ENCODE data around the gene BRF1.
"Not testable (repeated sequence)": the region's sequence is repeated elsewhere in the genome, so short reads cannot be mapped to it uniquely, and the experiment has no call there.

Gene BRF1

DNA sequence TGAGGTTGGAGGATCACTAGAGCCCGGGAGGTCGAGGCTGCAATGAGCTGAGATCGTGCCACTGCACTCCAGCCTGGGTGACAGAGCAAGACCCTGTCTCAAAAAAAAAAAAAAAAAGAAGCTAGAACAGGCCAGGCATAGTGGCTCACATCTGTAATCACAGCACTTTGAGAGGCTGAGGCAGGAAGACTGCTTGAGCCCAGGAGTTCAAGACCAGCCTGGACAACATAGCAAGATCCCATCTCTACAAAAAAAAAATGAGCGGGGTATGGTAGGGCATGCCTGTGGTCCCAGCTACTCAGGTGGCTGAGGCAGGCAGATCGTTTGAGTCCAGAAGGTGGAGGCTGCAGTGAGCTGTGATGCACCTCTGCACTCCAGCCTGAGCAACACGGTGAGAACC, 11.9 kb downstream of the BRF1 start:
- DNase-seq (ENCODE audit: low read depth) = not testable (repeated sequence)

DNA sequence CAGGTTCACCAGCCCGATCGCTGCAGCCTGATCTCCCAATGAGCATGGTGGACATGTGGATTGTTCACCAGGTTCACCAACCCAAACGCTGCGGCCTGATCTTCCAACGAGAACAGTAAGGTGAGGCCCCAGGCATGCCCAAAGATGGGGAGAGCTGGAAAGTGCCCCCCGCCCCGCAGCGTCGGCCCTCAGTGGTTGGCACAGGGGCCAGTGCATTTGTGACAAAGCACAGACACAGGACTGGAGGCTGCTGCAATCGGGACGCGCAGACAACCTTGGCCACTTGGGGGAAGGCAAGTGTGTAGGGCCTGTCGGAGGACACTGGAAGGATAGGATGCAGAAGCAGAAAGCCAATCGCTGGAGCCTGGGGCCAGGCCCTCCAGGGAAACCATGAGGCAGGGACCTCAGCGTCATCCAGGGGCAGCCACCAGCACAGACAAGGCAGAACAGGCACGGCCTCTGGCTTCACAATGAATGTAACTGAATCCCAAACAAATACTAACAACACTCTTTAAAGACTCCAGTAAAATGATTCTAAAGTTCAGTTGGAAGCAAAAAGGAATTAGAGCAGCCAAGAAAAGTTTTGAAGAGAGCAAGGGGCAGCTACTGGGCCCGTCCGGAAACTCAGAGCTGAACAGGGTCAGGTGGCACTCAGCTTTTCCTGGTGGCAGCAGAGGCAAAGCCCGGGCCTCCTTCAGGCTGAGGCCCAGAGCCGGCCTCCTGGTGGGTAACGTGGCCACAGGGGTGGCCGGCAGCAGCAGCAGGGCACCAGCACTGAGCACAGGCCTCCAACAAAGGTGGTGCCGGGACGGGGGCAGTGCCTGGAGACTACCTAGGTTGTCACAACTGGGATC, 13.3 kb downstream of the BRF1 start:
- DNase-seq (ENCODE audit: low read depth) = no peak

DNA sequence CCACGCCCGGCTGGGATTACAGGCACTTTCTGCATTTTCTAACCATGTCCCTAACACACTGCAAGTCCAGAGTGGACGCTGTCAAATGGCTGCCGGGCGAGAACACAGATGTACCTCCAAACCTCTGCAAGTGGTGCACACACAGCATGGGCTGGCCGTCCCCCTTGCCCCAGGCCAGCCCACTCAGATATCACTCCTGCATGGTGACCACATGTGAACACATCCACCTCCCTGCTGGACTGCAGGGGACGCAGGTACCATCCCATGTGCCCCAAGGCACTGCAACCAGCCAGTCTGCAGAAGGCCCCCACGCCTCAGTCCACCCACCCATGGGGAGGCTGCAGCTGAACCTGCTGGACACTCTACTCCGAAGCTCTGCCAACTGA, 14.0 kb downstream of the BRF1 start:
- no peak for DNase-seq (ENCODE audit: low read depth)

DNA sequence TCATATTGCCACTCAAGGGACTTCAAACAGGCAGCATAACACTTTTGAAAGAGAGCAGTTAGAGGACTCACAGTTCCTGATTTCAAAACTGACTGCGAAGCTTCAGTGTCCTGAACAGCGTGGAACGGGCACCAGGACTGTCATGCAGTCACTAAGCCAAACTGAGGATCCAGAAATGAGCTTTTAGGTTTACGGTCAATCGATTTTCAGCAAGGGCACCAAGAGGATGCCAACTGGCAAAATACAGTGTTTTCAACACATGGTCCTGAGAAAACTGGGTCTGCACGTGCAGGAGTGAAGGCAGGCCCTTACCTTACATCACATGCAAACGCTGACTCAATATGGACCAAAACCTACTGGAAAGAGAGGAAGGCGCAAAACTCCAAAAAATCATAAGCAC, 15.6 kb downstream of the BRF1 start:
- DNase-seq (ENCODE audit: low read depth) = no peak

DNA sequence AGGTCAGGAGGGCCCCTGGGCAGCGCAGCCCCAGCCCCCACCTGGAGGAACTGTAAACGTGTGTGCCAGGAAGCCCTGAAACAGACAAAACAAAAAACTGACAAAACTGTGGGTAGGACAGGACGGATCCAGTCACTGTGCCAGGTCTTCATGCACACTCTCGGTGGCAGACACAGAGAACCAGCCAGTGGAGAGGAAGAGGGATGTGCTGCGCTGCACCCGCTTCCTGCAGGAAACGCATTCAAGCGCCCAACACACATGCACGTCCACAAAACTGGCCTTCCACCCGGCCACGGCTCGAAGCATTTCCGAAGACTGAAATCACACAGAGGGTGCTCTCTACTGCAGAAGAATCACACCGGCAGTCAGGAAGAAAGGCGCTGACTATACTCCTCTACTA, 16.9 kb downstream of the BRF1 start:
- no peak for DNase-seq (ENCODE audit: low read depth)

DNA sequence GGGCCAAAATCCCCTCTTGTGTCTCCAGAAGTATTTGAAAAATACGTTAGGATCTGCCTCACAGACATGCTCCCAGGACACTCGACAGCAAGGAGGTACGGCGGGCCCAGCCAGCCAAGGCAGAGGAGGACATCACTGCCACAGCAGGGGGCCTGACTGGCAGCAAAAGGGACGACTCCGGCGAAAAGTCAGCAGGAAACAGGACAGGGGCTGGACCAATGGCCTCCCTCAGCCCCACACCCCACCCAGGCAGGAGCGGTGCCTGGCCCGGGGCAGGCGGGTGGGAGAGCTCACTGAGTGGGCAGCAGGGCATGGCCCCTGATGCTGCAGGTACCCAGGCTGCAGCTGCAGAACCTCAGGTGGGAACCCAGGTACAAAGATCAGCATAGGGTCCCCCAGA, 17.8 kb downstream of the BRF1 start:
- no peak for DNase-seq (ENCODE audit: low read depth)

DNA sequence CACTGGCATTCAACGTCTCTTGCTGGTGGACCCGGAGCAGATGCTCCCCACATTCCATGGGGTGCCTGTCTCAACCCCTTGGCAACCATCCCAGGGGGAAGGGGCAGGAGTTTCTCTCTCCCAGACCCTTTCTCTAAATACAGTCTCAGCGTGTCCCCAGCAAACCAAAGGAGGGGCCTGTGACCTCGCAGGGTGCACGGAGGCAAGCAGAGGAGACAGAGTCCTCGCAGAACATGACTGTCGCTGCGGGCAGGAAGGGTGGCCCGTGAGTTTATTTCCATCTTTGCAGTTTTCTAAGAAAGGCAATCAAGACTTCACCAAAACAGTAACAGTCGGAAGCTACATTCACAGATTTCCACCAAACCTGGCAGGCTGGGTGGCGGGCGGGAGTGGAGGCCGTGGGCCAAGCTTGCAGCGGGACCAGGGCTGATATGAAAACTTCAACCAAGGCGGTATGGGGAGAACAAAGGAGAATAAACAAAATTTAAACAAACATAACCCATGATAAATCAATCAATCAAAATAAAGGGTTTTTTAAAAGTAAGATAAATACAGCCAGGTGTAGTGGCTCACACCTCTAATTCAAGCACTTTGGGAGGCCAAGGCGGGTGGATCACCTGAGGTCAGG, 18.6 kb downstream of the BRF1 start:
- DNase-seq (ENCODE audit: low read depth) = no peak

DNA sequence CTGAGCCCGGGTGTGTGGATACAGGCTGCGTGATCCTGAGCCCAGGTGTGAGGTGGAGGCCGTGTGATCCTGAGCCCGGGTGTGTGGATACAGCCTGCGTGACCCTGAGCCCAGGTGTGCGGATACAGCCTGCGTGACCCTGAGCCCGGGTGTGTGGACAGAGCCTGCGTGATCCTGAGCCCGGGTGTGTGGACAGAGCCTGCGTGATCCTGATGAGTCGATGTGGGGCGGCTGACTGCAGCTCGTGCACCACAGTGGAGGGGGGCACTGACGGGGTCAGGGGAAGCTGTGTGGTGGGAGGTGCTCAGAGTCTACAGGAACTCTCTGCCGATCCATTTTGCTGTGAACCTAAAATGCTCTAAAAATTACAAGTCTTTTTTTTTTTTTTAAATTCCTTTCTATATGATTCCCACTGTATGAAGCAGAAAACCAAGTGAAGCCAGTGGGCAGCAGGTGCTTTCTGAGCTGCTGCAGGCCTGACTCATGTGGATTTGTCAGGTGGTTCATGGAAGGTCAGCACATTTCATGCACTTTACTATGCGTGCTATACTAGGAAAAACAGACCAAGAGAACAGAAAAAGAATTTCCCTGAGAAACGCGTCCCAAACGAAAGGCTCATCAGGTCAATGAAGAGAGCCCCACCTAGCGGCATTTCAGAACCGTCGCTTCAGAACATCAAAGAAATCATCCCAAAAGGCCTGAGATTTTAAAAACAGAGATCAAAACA, 19.3 kb downstream of the BRF1 start:
- no peak for DNase-seq (ENCODE audit: low read depth)

DNA sequence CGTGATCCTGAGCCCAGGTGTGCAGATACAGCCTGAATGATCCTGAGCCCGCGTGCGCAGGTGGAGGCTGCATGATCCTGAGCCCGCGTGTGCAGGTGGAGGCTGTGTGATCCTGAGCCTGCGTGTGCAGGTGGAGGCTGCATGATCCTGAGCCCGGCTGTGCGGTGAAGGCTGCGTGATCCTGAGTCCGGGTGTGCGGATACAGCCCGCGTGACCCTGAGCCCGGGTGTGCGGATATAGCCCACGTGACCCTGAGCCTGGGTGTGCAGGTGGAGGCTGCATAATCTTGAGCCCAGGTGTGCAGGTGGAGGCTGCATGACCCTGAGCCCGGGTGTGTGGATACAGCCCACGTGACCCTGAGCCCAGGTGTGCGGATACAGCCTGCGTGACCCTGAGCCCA, 20.3 kb downstream of the BRF1 start:
- DNase-seq (ENCODE audit: low read depth) = no peak

DNA sequence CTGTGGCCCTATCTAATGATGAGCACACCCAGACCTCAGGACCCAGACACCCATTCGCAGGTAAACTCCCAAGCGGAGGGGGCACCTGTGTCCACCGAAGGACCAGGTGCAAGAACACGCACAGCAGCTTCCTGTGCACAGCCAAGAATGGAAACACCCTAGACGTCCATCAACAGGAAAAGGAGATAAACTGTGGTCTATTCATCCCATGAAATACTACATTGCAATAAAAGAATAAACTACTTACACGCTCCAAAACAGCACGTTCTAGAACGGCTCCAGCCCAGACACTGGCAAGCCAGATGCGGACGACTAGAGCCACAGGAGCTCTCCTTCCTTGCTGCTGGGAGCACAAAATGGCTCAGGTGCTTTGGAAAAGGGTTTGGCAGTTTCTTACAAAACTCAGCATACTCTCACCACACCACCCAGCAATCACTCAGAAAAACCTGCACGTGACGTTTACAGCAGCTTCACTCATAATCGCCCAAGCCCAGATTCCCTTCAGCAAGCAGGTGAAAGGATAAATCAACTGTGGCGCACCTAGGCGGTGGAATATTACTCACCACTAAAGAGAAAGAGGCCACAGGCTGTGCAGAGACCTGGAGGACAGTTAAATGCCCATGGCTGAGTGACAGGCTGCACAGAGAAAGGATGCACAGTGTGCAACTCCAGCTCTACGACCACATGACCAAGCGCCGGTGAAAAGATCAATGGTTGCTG, 21.0 kb downstream of the BRF1 start:
- DNase-seq (ENCODE audit: low read depth) = no peak

DNA sequence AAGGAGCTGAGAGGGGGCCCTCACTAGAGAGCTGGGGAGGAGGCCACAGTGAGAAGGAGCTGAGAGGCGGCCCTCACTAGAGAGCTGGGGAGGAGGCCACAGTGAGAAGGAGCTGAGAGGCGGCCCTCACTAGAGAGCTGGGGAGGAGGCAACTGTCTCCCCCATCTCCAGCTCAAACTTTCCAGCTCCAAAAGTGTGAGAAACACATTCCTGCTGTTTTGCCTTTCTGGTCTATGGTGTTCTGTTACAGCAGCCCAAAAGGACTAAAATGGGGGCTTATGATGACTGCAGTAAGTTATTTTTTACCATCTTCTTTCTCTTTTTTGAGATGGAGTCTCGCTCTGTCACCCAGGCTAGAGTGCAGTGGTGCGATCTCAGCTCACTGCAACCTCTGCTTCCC, 23.4 kb downstream of the BRF1 start:
- DNase-seq (ENCODE audit: low read depth) = not testable (repeated sequence)

DNA sequence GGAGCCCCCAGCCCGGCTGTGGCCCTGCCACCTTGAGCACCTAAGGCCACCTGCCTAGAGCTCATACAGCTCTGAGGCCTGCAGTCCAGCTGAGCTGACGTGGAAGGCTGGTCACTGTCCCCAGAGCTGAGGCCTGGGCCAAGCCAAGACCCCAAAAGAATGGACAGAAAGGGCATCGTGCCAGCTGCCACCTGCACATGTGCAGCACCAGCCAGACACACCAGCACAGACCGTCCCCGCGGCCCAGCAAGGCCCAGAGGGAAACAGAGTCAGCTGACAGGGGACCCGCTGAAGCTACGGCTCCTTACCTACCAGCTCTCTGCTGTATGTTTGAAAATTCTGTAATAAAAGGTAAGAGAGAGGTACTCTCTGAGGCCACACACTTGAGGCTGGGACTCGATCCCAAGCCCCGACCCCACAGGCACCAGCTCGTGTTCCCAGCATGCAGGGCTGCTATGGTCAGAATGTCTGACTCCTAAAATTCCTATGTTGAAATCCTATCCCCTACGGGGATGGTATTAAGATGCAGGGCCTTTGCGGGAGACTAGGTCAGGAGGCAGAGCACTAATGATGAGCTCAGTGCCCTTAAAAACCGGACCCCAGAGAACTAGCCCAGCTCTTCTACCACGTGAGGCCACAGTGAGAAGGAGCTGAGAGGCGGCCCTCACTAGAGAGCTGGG, 25.4 kb downstream of the BRF1 start:
- no peak for DNase-seq (ENCODE audit: low read depth)

DNA sequence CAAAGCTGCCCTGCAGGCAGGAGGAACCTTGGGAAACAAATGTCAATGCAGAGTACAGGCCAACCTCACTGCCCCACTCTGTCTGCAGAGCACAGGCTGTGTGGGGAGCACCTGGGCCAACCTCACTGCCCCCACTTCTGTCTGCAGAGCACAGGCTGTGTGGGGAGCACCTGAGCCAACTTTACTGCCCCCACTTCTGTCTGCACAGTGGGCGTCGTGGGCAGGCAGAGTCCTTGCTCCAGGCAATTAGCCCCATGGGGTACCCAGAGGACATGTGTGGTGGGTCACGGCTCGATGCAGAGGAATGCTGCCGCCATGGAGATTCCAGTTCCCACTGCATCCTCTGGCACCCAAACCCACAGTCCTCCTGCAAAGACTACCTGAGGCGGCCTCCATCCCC, 26.2 kb downstream of the BRF1 start:
- DNase-seq (ENCODE audit: low read depth) = no peak

DNA sequence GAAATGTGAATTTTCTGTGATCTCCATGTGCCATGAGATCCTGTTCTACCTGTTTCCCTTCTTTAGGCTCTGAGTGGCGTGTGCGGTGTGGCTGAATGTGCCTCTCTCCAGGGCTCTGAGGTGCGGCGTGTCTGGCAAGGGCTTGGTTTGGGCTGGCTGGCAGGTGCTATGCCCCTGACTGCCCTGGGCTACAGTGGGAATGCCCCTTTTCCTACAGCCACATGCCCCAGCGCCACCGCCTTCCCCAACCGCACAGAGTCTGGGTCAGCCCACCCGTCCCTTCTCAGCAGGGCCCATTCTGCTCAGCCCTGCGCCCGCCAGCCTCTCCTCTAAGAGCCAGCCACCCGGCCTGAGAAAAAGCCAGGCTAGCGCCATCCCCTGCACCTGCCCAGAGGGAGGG, 27.7 kb downstream of the BRF1 start:
- DNase-seq (ENCODE audit: low read depth) = no peak

DNA sequence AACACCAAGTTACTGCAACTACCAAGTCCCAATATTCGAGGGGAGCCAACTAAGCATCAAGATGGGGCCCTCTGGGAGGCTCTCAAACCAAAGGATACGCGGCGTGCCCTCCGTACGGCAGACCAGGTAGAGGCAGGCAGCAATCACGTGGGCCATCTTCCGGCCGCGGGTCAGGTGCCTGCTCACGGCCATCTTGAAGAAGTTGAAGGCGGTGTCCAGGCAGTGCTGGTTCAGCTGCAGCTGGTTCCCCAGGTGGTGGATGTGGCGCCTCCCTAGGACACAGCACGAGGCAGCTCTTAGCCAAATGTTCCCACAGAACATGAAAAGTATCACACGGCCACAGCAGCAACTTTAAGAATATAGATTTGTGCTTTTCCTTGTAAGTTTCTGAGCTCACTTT, 28.2 kb downstream of the BRF1 start:
- DNase-seq (ENCODE audit: low read depth) = no peak

DNA sequence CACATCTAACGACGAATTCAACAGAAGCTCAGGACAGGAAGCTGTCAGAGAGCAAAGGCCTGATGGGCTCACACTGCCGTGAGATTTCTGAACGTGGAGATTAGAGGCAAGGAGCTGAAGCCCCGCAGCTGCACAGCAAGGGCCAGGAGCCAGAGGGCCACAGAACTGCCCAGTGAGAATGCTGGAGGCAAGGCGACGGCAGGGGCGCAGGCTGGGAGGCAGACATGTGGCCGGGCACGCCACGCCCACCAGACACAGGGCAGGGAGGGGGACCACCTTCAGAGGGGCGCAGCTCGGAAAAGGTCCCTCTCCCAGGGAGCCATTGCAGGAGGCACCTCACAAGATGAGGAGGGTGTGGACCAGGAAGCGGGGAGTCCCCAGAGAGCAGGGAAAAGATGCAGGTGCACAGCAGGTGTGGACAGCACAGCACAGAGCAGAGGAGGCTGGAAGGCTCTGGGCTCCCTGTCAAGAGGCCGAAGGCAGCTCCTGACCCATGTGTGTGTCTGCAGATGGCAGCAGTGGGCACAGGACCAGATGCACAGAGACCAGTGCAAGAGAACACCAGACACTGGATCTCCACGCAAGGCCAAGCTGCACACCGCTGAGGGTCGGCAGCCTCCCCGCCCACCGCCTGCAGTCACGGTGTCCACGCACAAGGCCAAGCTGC, 29.4 kb downstream of the BRF1 start:
- no peak for DNase-seq (ENCODE audit: low read depth)

DNA sequence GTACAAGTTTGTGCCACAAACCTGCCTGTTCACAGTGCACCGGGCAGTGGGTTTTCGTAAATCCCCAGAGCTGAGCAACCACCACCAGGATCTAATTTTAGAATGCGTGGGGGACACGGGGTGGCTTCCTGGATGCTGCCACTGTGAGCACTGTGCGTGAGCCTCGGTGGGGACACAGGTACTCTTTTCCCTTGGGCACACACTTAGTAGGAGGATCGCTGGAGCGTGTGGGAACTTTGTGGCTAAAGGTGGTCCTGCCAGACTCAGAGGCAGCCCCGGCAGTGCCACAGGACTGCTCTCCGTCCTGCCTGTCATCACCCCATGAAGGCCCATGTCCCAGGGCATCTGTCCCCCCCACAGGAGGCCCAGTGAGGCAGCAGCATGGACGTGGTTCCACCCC, 31.4 kb downstream of the BRF1 start:
- no peak for DNase-seq (ENCODE audit: low read depth)

DNA sequence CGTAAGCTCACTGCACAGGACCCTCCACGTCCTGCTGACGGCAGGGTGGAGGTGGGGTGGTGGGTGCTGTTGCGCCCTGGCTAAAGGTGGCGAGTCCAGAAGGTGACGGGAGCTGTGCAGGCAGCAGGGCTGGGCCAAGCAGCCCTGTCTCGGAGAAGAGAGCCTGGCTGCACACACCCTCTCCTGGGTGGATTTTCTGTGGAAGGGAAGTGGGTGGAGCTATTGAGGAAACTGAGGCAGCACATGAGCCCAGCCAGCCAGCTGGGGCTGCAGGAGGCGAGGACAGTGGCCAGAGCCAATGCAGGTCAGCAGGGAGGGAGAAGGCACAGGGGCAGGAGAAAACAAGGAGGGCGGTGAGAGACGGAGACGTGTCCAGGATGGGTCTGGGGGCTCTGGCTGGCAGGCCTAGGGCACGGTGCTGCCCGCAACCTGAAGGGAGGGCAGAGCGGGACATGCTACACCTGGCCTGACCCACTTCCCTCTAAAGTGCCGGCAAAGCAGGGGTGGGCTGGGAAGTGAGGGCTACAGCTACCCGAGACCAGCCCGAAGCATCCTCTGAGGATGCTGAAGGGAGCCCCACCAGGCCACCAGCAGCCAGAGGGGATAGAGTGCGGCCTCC, 32.0 kb downstream of the BRF1 start:
- no peak for DNase-seq (ENCODE audit: low read depth)

DNA sequence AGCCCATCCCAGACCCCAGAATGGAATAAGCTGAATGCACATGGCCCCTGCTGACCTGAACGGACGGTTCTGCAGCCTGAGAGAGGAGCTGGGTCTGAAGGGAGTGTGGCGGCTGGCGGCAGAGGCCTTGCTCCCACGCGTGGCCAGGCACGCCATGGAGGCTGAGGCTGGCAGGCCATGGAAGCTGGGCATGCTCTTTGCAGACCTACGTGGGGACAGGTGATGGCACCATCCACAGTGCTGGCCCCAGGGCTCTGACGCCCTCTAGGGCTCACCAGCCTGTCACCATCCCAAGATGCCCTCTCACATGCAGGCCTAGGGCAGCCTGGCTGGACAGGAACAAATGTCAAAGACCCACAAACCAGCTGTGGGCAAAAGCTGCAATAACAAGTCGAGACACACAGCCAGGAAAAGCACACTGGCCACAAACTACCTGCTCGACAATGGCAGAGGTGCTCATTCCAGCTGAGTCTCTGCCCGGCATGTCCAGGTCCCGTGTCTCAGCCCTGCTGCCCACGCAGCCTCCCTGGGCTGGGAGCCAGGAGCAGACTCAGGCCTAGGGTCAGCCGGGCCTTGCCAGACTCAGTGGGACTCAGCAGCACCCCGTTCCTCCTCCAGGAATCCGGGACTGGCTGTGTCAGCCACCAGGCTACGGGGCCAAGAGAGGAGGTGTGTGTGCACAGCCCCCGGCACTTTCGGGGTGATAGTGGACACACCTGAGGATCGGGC, 32.8 kb downstream of the BRF1 start:
- DNase-seq (ENCODE audit: low read depth) = no peak

DNA sequence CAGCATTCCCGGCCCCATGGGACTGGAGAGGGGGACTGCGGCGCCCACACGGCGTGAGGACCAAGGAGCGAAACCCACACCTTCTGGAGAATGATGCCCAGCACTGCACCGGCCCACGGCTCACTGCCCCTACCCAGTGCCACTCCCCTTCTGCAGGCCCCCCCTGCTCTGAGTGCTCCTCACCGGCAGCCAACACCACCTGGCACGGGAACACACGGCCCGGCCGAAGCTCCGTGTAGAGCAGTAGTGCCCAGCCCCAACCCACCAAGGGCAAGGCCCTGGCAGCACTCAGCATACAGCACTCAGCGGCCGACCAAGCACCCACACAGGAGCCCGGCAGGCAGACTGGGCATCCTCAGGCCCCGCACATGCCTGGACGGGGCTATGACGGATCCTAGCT, 39.0 kb downstream of the BRF1 start:
- DNase-seq (ENCODE audit: low read depth) = no peak
